DMS79 (cell line): Measurements from ENCODE around the gene GSTK1.
"Not testable (repeated sequence)": the region's sequence is repeated elsewhere in the genome, so short reads cannot be mapped to it uniquely, and the experiment has no call there.

ENCODE experiments used
- DNase-seq: peaks from one replicate; lab custom pipeline; 2025; lab: John Stamatoyannopoulos, UW

The GSTK1 gene

GRCh38 chr7:143263266-143264195, at the start of gene GSTK1:
TSS of gene GSTK1 (plus strand) at chr7:143263441. CDS start at chr7:143263514, 73 bp downstream.
- DNase-seq: peak; percentile 10

- DNase-seq: not testable (repeated sequence)
These were observed 49.8 kb upstream of the GSTK1 start for GRCh38 chr7:143213478-143213877.

- DNase-seq: peak; percentile 56
These were observed 48.2 kb upstream of the GSTK1 start for GRCh38 chr7:143214789-143215679.

- DNase-seq: no peak
These were observed 47.1 kb upstream of the GSTK1 start for GRCh38 chr7:143216151-143216550.

GRCh38 chr7:143216686-143217085, 46.6 kb upstream of the GSTK1 start:
- no peak for DNase-seq

GRCh38 chr7:143217806-143218205, 45.4 kb upstream of the GSTK1 start:
- DNase-seq: no peak

- DNase-seq: no peak
These were observed 42.0 kb upstream of the GSTK1 start for GRCh38 chr7:143221286-143221685.

GRCh38 chr7:143221737-143222136, 41.5 kb upstream of the GSTK1 start, which contains the start of gene TAS2R40:
TSS of gene TAS2R40 (plus strand) at chr7:143222037. CDS start at chr7:143222079, 42 bp downstream.
- no peak for DNase-seq

- no peak for DNase-seq
These were observed 40.5 kb upstream of the GSTK1 start for GRCh38 chr7:143222782-143223181.

GRCh38 chr7:143223784-143224183, 39.5 kb upstream of the GSTK1 start:
- no peak for DNase-seq

GRCh38 chr7:143225047-143225446, 38.2 kb upstream of the GSTK1 start:
- DNase-seq: no peak

GRCh38 chr7:143227806-143228205, 35.4 kb upstream of the GSTK1 start:
- DNase-seq: no peak

GRCh38 chr7:143229054-143229790, 34.0 kb upstream of the GSTK1 start:
- no peak for DNase-seq

- no peak for DNase-seq
These were observed 32.4 kb upstream of the GSTK1 start for GRCh38 chr7:143230602-143231457.

GRCh38 chr7:143233816-143234532, 29.3 kb upstream of the GSTK1 start:
- DNase-seq: no peak

GRCh38 chr7:143234533-143234875, 28.7 kb upstream of the GSTK1 start:
- DNase-seq: no peak

- no peak for DNase-seq
These were observed 27.7 kb upstream of the GSTK1 start for GRCh38 chr7:143235561-143235960.

- no peak for DNase-seq
These were observed 26.7 kb upstream of the GSTK1 start for GRCh38 chr7:143236408-143236990.

GRCh38 chr7:143237366-143237765, 25.9 kb upstream of the GSTK1 start:
- DNase-seq: no peak
